ENCODE results near the gene SLC6A7.

GRCh38 chr5:150252489-150252888 lies 62.6 kb downstream of the SLC6A7 start:
- no peak for TF ChIP-seq CTCF (IDR thresholded peaks at IDR 0.05; ENCODE audit: low read depth, low read length)
- TF ChIP-seq EZH2phosphoT487 (IDR thresholded peaks at IDR 0.05; ENCODE audit: low read depth): no peak
